RPMI8226 (cell line): ENCODE measurements around the gene SYT12.

Experiments used
- DNase-seq: peaks from one replicate; pipeline ENCODE4 v3.0.0-alpha.2; 2015

Gene SYT12

GRCh38 chr11:67031791-67032561 is 9.0 kb downstream of the SYT12 start:
- no peak for DNase-seq

GRCh38 chr11:67032830-67033551 is 10.1 kb downstream of the SYT12 start:
- peak; percentile 23 for DNase-seq

- DNase-seq = peak; percentile 64
Observed at GRCh38 chr11:67033661-67034166, 10.8 kb downstream of the SYT12 start.

GRCh38 chr11:67034350-67034749 is 11.4 kb downstream of the SYT12 start:
- DNase-seq = no peak

- no peak for DNase-seq
Observed at GRCh38 chr11:67040147-67040546, 17.2 kb downstream of the SYT12 start.

- no peak for DNase-seq
Observed at GRCh38 chr11:67041602-67042001, 18.7 kb downstream of the SYT12 start.

- no peak for DNase-seq
Observed at GRCh38 chr11:67043572-67044349, 20.8 kb downstream of the SYT12 start.

- no peak for DNase-seq
Observed at GRCh38 chr11:67044496-67044895, 21.6 kb downstream of the SYT12 start.

GRCh38 chr11:67045314-67045713 is 22.4 kb downstream of the SYT12 start:
- peak; percentile 62 for DNase-seq

- DNase-seq = no peak
Observed at GRCh38 chr11:67048515-67049130, 25.7 kb downstream of the SYT12 start.

GRCh38 chr11:67050139-67050538 is 27.2 kb downstream of the SYT12 start:
- no peak for DNase-seq

- no peak for DNase-seq
Observed at GRCh38 chr11:67051180-67051893, 28.4 kb downstream of the SYT12 start.

- DNase-seq = no peak
Observed at GRCh38 chr11:67051945-67052488, 29.1 kb downstream of the SYT12 start.

- no peak for DNase-seq
Observed at GRCh38 chr11:67052891-67053290, 30.0 kb downstream of the SYT12 start.

- peak; percentile 55 for DNase-seq
Observed at GRCh38 chr11:67053896-67054329, 31.0 kb downstream of the SYT12 start.

GRCh38 chr11:67054346-67054835 is 31.5 kb downstream of the SYT12 start:
- no peak for DNase-seq

- peak; percentile 72 for DNase-seq
Observed at GRCh38 chr11:67054836-67055523, 32.0 kb downstream of the SYT12 start.

GRCh38 chr11:67055812-67056211 is 32.9 kb downstream of the SYT12 start:
- DNase-seq = no peak

- peak; percentile 66 for DNase-seq
Observed at GRCh38 chr11:67056267-67057204, 33.6 kb downstream of the SYT12 start, which contains the start of gene RHOD. TSS of gene RHOD (plus strand) at chr11:67056847. CDS start at chr11:67056903, 56 bp downstream.
